HG02642 (cell line): ENCODE data around the gene BCL2L2.
"Not testable (repeated sequence)": the region's sequence is repeated elsewhere in the genome, so short reads cannot be mapped to it uniquely, and the experiment has no call there.

ENCODE experiments used
- ATAC-seq: cut with Tn5 transposase; IDR thresholded peaks from one replicate; pipeline ENCODE4 v1.9.1; 2021; ENCODE audit warnings: mild to moderate bottlenecking; ENCODE audit not compliant: unreplicated experiment, poor library complexity

The BCL2L2 gene

DNA sequence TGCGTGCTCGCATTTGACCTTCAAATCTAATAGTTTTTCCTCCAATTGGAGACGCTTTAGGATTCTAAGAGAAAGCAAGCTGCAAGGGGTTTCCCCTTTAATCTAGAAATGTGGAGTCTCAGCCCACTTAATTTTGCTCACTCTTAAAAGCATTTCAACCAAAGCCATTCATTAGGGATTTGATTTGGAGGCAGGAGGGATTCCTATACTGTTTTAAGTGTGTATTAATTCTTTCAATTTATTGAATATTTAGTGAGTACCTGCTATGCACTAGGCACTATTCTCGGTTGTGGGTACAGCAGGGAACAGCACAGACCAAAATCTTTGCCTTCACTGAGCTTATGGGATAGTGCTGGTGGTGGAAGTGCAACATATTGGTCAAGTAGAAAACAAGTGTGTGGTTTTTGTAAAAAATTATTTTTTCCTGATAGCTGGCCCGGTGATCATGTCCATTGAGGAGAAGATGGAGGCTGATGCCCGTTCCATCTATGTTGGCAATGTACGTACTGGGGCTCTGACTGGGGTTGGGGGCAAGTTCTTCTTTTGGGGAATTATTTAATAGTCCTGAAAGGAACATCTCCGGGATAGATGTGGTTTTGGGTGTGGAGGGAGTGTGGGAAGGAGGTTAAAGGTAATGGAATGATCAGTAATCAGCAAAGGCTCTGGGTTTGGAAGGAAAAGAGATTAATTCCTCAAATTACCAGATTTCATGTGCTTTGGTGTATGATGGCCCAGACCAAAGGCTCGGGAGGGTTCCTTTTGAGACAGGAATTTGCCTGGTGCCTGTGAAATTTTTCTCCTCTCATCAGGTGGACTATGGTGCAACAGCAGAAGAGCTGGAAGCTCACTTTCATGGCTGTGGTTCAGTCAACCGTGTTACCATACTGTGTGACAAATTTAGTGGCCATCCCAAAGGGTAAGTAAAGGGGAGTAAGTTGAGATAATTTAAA, 16.2 kb downstream of the BCL2L2 start:
- ATAC-seq = no peak

- no peak for ATAC-seq
These were observed 17.3 kb downstream of the BCL2L2 start for GRCh38 chr14:23323838-23324454.

DNA sequence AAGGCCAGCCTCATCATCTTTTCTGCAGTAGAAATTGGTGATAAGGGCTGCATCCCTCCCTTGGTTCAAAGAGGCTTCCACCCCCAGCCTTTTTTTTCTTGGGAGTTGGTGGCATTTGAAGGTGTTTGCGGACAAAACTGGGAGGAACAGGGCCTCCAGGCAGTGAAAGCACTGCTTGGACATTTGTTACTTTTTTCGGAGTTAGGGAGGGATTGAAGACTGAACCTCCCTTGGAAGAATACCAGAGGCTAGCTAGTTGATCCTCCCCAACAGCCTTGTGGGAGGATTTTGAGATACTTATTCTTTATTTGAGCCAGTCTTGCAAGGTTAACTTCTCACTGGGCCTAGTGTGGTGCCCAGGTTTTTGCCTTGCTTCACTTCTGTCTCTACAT, 17.8 kb downstream of the BCL2L2 start:
- no peak for ATAC-seq

- ATAC-seq = no peak
These were observed 18.4 kb downstream of the BCL2L2 start for GRCh38 chr14:23324993-23325392.

GRCh38 chr14:23325746-23326145, 19.1 kb downstream of the BCL2L2 start:
- not testable (repeated sequence) for ATAC-seq

- no peak for ATAC-seq
These were observed 20.1 kb downstream of the BCL2L2 start for GRCh38 chr14:23326491-23327332.

GRCh38 chr14:23327947-23328744, 21.5 kb downstream of the BCL2L2 start:
- ATAC-seq = peak; percentile 58

DNA sequence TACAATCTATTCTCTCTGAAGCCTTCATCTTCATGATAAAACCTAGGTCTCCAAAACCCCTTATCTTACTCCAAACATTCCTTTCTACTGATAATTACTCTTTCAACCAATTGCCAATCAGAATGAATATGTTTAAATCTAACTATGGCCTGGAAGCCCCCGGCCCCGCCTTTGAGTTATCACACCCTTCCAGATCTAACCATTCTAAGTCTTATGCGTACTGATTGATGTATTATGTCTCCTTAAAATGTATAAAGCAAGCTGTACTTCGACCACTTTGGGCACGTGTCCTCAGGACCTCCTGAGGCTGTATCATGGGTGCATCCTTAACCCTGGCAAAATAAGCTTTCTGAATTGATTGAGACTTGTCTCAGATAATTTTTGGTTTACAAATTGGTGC, 29.0 kb downstream of the BCL2L2 start:
- no peak for ATAC-seq

GRCh38 chr14:23339506-23340268, 33.1 kb downstream of the BCL2L2 start:
- ATAC-seq = no peak

GRCh38 chr14:23344481-23344880, 37.8 kb downstream of the BCL2L2 start:
- ATAC-seq = no peak

DNA sequence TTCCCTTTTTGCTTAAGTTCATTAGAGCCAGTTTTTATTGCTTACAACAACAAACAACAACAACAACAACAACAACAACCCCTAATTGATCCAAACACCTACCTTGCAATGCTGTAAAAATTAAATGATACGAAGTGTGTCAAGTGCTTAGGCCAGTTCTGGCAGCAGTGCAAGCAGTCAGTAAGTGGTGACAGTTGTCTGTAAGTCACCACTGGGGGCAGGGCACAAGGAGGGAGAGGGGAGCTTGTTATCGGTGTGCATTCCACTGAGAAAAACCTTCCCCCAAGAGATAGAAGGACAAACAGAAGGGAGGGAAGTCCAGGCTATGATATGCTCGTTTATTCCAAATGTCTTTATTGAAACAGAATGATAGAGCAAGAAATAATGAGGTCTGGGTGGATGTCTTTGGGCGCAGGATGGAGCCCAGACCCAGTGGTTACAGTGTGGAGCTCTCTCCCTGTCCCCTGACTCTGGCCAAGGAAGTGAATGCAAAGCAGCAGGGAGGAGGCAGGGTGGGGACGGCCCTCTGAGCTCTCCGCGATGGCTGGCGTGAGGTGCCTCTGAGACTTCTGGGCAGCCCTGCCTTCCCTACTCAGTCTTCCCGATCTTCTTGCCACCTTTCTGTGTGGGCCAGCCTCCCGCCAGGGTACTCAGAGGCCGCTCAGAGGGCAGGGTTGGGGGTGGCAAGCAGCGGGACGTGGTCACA, 39.5 kb downstream of the BCL2L2 start:
- ATAC-seq = no peak

DNA sequence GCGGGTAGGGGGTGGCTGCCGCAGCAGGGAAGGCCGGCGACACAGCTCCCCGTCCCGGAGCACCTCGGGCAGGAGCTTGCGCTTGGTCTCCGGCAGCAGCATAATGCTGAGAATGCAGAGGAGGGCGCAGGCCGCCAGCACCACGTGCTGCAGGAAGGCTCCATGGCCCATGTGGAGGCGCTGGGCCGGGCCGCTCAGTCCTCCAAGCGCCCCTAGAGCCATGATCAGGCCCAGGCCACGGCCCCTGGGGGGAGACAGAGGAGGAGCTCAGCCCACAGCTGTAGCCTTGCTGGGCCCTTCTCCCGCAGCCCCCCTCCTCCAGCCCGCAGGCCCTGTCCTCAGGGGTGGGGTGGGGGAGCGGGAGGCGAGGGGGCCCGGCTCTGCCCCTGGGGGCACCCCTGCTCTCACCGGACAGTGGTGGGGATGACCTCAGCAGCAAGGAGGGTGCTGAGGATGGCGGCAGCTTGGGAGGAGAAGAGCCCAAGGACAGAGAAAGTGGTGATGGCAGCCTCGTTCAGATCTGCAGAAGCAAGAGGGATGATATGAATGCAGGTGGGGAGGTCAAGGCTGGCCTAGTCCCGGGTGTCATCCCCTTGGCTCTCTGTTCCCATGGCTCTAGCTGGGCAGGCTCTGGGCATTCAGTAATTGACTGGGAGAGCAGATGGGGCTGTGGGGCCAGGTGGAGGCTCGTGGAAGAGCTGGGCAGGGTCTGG, 40.2 kb downstream of the BCL2L2 start:
- ATAC-seq = no peak

DNA sequence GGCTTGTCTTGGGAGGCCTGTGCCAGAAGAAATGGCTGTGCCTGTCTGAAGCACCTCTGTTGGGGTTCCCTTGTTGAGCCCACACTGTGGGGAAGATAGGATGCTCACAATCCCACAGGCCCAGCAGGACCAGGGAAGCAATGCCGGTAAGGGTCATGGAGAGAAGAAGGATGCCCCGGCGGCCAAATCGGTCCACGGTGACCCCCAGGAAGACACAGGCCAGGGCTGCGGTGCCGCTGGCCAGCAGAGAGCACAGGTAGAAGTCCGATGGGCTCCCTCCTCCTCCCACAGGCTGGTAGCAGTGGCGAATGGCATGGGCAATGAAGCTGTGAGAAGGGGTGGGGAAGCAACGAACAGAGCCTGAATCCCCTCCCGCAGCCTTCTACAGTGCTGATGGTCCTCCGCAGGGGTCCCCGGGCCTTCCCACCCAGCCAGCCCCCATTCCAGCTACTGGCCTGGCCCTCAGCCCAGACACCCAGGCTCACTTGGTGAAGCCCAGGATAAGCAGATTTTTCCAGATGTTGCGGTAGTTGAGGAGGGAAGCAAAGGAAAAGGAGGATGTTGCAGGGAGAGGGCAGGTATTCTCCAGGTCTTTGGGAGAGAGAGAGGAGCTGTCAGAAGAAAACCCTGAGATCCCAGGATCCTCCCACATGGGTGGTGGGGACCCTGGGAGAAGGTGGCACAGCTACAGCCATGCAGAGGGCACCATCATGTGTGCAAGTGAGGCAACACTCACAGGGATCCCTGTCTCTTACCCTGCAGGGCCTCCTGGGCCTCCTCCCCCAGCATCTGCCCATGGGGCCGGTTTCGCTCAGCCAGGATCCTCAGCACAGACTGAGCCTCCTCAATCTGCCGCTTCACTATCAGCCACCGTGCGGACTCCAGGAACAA, 41.0 kb downstream of the BCL2L2 start:
- ATAC-seq = no peak

GRCh38 chr14:23348297-23348655, 41.6 kb downstream of the BCL2L2 start:
- ATAC-seq = no peak

- no peak for ATAC-seq
These were observed 42.7 kb downstream of the BCL2L2 start for GRCh38 chr14:23349156-23349845.

- no peak for ATAC-seq
These were observed 45.3 kb downstream of the BCL2L2 start for GRCh38 chr14:23351681-23352505.
